Glomerular endothelial cell (primary cell): ENCODE data around the gene CDH12. TPM values are rescaled to one million over a fixed set of nuclear protein-coding genes. Genes with fewer than 3 reads are reported as not detected.
"Not testable (repeated sequence)": the region's sequence is repeated elsewhere in the genome, so short reads cannot be mapped to it uniquely, and the experiment has no call there.

Experiments used
- DNase-seq: peaks from one replicate; pipeline ENCODE4 v3.0.0-alpha.2; 2011; ENCODE audit warnings: low read depth, low spot score; ENCODE audit errors: extremely low read depth
- total RNA-seq: library from RNA; depleted of rRNA; stranded (reverse); fragments of >200 nt; gene quantifications from 2 replicates; pipeline ENCODE4 v1.2.3, GENCODE V29; 2015

Gene CDH12
- not detected in 2 replicates for total RNA-seq

DNA sequence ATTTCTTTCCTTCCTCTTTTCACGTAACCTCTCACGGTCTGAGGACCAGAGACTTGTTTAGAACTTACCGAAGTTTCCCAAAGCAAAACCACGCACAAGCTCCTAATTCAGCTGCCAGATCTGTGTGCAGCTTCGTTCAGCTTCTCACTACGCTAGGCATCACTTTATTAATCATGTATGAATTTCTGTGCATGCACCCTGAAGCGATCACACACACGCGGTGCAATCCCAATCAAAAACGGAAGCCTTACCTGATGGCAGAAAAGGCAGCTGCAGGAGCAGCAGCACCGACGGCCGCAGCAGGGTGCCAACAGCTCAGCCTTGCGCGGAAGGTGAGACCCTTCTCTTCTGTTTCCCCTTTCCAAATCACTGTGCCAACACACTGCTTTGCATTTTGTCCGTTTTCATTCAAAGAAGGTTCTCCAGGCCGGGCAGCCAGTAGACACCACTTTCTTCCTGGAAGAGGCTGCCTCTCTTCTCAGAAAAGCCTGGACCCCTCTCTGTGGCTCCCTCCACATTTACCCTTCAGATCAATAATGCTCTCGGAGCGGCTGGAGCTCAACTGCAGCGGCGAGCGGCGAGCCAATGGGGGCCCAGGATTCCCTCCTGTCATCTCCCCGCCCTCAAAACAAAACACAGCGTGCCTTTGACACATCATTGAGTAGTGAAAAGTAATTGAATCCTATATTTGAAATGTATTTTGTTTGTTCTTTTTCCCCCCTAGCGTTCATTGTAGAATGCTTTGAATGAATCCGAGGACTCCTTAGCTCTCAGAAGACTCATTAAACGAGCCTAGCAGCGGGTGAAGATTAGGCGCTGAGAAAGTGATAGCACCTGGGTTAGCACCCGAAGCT, at the start of gene CDH12:
TSS of gene CDH12 (minus strand) at position 538 of the 854 bp plus-strand sequence.
- DNase-seq: no peak

DNA sequence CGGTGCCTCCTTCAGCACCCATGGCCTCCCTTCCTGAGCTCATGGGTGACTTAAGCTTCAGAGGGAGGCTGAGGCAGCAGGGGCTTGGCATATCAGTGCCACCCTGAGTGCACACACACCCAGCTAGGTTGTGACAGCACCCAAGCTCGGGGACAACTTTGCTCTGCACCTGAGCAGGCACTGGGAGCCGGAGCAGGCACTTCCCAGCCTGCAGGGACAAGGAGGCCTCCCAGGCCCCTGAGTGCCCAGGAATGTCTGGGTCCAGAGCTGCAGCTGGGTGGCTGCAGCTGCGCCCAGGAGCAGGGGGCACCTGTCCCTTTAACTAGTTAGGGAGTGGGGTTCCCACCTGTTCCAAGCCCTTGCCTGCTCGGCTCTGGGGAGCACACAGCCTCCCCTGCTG, 48.7 kb upstream of the CDH12 start:
- no peak for DNase-seq

- no peak for DNase-seq
Observed at GRCh38 chr5:22900801-22901310, 47.7 kb upstream of the CDH12 start.

- DNase-seq: no peak
Observed at GRCh38 chr5:22899341-22899740, 46.2 kb upstream of the CDH12 start.

- no peak for DNase-seq
Observed at GRCh38 chr5:22896152-22896551, 43.0 kb upstream of the CDH12 start.

GRCh38 chr5:22892441-22892840, 39.3 kb upstream of the CDH12 start:
- DNase-seq: no peak

DNA sequence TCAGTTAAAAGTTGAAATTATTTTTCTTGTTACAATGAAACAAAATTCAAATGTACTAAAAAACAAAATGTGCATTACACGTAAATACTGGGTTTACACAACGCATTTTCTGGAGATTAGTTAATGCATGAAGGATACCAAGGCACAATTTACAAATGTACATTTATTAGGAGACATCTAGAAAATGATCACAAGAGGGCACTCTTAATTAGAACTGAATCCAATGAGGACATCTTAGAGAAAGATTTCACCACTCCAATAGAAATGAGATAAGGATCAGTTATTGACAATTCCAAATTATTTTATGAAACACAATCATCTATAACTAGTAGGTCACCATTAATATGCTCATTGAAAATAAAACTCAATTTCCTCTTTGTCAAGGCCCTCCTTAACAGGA, 36.6 kb upstream of the CDH12 start:
- no peak for DNase-seq

DNA sequence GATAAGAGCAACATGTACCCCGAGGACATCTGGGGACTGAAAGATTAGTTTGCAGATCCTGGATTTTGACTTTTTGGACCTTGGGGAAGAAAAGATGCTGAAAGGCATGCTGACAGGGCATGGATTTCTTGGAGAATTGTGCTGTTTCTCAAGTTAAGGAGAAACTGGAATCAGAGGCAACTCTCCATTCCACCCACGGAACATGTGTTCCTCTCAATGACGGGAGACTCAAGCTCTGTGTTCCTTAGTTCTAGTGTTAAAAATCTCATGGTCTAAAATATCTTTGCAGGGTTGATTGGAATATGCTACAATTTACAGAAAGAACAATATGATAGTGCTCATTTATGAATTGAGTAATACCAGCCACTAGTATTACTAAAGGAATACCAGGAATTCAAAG, 34.4 kb upstream of the CDH12 start:
- DNase-seq: no peak

DNA sequence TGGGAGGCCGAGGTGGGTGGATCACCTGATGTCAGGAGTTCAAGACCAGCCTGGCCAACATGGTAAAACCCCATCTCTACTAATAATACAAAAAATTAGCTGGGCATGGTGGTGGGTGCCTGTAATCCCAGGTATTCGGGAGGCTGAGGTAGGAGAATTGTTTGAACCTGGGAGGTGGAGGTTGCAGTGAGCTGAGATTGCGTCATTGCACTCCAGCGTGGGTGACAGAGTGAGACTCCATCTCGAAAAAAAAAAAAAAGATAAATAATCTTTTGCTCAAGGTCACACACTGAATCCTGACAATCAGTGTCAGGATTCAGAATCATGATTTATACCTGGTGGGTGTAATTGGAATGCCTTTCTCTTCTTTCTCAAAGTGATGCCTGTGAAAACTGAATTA, 5.8 kb upstream of the CDH12 start:
- not testable (repeated sequence) for DNase-seq

- no peak for DNase-seq
Observed at GRCh38 chr5:22855824-22856223, 2.7 kb upstream of the CDH12 start.

- no peak for DNase-seq
Observed at GRCh38 chr5:22850981-22851380, 2.2 kb downstream of the CDH12 start.

DNA sequence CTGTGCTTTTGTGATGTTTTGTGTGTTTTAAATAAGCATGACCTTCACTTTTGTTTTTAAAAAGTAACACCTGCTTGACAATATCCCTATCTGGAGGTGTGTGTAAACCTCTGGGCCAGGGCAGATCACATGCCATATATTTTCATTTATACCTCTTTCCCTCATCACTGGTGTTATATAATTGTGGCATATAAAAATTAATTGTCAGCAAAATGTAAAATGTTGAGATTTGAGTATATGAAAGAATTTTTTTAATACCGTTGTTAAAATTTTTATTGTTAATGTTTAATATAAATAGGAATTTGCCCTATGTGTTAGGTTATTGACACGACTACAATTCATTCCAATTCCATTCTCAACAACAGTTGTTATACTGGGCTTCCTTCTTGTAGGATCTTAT, 6.5 kb downstream of the CDH12 start:
- no peak for DNase-seq

GRCh38 chr5:22844636-22845035, 8.5 kb downstream of the CDH12 start:
- no peak for DNase-seq

GRCh38 chr5:22844155-22844554, 9.0 kb downstream of the CDH12 start:
- no peak for DNase-seq

- DNase-seq: no peak
Observed at GRCh38 chr5:22842574-22842973, 10.6 kb downstream of the CDH12 start.

- DNase-seq: no peak
Observed at GRCh38 chr5:22837803-22838202, 15.3 kb downstream of the CDH12 start.

- no peak for DNase-seq
Observed at GRCh38 chr5:22835686-22836085, 17.5 kb downstream of the CDH12 start.

- no peak for DNase-seq
Observed at GRCh38 chr5:22793463-22793862, 59.7 kb downstream of the CDH12 start.

- DNase-seq: no peak
Observed at GRCh38 chr5:22787807-22788206, 65.3 kb downstream of the CDH12 start.

DNA sequence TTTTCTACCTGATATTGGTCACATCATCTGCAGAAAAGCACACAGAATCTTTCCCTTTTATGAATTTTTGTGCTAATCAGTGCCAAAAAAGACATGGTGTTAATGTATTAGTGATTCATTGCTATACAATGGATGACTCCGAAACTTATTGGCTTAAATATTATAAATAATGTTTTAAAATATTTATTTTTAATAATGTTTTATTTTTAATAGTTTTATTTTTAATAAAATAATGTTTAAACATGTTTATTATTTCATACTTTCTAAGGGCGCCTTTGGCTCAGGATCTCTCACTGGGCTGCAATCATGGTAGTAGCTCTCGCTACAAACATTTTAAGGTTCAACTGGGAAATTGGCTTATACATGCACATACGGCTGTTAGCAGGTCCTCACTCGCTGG, 65.7 kb downstream of the CDH12 start:
- DNase-seq: no peak

DNA sequence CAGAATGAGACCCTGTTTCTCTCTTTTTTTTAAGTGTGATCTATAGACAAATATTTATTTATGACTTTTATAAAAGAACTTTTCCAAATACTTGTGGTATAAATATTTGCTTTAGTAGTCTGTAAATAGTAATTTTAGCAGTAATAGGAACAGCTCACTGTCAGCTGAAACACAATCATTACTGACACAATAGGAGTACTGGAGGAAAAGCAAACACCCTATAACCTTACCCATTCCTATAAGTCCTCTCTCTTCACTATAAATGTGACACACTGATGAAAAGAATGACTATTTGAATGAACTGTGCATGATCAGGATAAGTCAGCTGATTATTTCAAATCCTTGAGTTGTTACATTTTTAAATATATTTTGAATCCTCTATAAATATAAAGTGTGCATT, 72.4 kb downstream of the CDH12 start:
- no peak for DNase-seq

DNA sequence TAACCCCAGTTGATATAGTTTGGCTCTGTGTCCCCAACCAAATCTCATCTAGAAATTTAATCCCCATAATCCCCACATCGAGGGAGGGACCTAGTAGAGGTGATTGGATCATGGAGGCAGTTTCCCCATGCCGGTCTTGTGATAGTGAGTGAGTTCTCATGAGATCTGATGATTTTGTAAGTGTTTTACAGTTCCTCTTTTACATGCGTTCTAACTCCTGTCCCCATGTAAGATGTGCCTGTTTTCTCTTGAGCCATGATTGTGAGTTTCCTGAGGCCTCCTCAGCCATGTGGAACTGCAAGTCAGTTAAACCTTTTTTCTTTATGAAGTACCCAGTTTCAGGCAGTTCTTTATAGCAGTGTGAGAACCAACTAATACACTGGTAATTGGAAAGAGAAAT, 73.6 kb downstream of the CDH12 start:
- DNase-seq: no peak

DNA sequence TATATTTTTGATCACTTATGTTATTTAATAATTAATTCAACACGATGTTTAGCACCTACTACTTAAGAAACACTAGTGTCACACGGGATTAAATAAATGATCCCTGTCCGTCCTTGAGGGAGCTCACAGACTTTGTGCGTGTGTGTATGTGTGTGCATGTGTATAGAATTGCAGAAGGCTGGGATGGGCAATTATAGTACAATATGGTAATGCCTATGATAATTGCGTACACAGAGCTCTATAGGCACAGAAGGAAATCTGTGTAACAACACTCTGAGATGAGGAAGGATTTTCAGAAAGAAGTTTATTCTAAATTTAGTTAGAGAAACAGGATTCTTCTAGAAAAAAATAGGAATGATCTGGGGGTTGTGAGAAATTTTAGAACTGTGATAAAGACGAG, 76.9 kb downstream of the CDH12 start:
- no peak for DNase-seq
